GM21381 (cell line): ENCODE measurements around the gene APC2.
"Not testable (repeated sequence)": the region's sequence is repeated elsewhere in the genome, so short reads cannot be mapped to it uniquely, and the experiment has no call there.

Source experiments
- ATAC-seq: cut with Tn5 transposase; IDR thresholded peaks from one replicate; pipeline ENCODE4 v1.9.1; 2021; ENCODE audit warnings: mild to moderate bottlenecking, moderate library complexity; ENCODE audit not compliant: unreplicated experiment

The APC2 gene

DNA sequence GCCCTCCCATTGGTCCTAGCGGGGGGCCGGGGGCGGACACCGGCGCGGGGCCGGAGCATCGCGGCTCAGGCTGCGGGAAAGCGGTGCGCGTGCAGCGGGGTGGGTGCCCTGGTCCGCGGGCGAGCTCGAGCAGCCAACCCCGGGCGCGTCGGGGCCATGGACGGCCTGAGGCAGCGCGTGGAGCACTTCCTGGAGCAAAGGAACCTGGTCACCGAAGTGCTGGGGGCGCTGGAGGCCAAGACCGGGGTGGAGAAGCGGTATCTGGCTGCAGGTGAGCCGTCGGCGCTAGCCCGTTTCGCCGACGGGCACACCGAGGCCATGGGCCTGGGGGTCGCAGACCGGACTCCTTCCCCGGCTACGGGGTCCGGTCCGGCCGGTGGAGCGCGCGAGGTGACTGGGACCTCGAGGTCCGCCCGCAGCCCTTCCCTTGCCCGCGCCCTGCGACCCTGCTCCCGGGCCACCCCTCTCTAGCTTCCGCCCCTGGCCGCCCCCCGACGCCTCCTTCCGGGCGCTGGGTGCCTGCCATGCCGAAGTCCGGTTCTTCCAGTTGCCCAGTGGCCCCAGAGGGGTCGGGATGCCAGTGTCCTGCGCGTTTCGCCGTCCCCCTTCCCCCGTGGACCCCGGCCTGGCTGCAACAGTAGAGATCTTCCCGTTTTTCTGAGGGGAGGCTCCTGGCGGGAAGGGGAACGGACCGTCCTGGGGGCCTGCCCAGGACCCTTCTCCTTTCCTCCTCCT, 41.4 kb downstream of the APC2 start, which contains the start of gene REEP6:
REEP6 (plus strand) TSS at position 68 of the 735 bp plus-strand sequence; CDS start at position 157, 89 bp downstream.
- no peak for ATAC-seq

DNA sequence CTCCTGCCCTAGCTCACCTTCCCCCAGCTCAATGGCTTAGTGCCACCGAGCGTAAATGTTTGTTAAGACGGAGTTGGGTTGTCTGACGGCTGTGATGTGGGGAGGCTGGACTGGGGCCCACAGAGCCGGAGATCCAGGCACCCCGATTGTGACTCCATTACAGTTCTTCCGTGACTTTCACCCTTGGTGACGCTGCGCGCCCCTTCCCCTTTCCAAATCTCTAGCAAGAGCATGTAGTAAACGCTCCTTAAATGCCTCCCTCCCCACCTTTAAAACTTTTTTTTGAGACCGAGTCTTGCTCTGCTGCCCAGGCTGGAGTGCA, 41.9 kb downstream of the APC2 start:
- no peak for ATAC-seq

DNA sequence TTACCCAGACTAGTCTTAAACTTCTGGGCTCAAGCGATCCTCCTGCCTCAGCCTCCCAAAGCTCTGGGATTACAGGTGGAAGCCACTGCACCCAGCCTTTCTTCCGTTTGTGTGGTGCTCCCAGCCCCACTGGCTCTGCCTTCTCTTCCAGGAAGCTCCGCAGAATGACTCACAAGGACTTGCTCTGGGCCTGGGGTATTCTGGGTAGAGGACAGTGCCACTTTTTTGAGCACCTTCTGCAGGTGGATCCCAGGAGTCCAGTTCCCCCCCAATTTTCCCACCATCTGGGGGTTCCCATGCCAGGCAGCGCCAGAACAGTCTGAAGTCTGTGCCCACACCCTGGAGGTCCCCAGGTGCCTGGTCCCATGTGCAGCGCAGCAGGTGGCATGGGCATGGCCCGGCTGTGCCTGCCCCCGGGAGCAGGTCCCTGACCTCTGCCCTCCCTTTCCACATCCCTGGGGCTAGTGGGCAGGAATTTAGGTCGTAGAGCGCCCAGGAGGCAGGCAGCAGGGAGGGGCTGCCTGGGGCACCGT, 42.6 kb downstream of the APC2 start:
- ATAC-seq: no peak

DNA sequence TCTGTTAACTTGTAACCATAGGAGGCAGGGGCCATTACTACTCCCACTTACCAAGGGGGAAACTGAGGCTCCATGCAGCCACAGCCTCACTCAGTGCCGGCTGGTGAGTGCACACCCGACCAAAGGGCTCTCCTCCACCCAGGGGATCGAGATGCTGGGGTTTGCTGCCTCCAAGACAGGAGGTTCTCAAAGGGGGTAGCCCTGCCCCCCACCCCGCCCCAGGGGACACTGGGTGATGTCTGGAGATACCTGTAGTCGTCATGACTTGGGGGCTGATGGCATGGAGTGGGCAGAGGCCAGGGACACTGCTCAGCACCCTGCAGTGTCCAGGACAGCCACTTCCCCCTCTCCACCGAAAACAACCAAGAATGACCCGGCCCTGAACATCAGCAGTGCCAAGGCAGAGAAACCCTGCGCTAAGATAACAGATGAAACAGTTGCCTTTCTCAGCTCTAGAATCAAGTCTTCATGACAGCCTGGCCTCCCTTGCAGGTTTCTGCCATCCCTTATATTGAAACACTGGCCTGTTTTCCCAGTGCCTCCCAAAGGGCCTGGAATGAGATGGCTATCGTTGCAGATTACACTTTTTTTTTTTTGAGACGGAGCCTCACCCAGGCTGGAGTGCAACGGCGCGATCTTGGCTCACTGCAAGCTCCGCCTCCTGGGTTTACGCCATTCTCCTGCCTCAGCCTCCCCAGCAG, 44.3 kb downstream of the APC2 start:
- no peak for ATAC-seq

DNA sequence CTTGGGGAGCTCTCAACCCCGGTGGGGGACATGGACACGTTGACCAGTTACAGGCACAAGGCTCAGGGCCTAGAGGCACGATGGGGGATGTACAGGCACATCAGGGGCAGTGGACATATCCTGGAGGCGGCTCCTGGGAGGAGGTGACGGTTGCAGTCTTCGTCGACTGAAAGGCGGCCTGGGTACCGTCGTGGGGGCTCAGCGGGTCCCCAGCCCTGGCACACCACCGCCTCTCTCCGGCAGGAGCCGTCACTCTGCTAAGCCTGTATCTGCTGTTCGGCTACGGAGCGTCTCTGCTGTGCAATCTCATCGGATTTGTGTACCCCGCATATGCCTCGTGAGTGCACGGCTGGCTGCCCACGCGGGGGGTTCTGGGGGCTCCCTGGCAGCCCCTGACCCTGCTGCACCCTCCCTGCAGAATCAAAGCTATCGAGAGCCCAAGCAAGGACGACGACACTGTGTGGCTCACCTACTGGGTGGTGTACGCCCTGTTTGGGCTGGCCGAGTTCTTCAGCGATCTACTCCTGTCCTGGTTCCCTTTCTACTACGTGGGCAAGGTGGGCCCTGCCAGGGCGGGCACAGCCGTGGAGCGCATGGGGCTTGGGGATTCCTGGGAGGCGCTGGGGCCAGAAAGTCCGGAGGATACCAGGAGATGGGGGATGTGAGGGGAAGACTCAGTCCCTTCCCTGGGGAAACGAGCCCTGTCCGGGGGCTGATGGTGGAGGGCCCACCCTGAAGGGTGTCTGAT, 45.3 kb downstream of the APC2 start:
- ATAC-seq: no peak

DNA sequence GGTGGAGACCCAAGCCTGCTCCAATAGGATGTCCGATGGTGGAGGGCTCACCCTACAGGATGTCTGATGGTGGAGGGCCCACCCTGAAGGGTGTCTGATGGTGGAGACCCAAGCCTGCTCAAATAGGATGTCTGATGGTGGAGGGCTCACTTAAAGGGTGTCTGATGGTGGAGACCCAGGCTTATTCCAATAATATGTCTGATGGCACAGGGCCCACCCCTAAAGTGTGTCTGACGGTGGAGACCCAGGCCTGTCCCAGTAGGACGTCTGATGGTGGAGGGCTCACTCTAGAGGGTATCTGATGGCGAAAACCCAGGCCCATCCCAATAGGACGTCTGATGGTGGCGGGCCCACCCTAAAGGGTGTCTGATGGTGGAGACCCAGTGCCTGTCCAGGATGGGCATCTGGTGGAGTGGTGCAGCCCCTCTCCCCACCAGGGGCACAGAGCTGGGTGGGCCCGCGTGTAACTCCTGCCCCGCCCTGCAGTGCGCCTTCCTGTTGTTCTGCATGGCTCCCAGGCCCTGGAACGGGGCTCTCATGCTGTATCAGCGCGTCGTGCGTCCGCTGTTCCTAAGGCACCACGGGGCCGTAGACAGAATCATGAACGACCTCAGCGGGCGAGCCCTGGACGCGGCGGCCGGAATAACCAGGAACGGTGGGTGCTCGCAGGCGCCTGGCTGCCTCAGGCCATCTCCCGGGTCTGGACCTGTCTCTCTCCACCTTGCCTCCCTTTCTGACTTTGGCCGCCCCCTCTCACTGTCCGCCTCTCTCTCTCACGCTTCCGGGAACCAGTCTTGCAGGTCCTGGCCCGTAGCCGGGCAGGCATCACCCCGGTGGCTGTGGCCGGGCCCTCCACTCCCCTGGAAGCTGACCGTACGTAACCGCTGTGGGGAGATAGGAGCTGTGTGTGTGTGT, 46.1 kb downstream of the APC2 start:
- ATAC-seq: no peak

DNA sequence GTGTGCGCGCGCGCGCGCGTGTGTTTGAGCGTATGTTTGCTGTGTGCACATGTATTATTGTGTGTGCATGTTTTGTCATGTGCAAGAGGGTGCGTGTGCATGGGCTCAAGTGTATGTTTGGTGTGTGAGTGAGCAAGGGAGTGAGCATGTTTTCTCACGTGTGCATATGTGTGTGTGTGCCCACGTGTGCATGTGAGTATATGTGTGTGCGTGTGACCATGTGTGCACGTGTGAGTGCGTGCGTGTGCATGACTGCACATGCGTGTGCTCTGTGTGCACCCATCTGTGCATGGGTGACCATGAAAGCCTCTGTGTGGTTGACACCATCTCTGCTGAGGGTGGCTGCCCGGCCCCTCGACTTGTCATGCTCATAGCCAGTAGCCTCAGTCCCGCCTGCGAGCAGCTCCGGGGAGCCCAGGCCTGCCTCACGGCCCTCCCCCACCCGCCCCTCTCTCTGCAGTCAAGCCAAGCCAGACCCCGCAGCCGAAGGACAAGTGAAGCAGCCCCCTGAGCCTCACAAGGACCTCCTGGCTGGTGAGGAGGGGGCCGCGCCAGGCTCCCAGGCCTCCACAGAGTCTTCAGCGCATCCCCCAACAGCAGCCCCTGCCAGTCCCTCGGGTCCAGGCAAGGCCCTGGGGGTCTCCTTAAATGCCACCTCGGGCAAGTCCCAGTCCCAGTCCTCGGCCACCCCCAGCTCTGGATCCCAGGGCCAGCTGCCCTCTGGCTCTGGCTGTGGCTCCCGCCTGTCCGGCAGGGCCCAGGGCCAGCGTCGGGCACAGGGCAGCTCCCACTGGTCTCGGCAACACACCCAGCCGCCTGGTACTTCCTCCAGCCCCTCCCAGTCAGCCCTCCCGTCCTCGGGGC, 47.0 kb downstream of the APC2 start:
- no peak for ATAC-seq

DNA sequence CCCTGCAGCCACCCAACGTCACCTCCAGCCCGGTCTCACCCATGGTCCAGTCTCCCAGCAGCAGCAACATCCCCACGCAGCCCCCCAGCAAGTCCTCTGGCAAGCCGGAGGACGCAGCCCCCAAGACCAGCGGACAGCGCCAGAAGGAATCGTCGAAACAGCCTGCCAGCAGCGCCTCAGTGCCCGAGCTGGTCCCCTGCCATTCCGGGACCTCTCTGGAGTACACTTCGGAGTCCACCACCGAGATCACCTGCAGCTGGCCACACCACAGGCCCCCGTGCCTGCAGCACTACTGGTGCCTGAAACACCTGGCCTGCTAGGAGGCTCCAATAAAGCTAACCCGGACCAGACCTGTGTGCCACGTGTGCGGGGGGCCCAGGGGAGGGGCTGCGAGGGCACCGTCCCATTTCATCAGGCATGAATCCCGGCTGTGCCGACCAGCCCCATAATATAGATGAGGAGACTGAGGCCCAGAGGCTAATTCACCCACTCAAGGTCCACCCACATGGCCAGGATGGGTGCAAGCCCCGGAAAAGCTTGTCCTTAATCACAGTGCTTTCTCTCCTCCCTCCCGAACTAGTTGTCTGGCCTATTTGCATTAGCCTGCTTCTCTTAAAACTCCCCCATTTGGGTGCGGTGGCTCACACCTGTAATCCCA, 47.8 kb downstream of the APC2 start:
- ATAC-seq: no peak

DNA sequence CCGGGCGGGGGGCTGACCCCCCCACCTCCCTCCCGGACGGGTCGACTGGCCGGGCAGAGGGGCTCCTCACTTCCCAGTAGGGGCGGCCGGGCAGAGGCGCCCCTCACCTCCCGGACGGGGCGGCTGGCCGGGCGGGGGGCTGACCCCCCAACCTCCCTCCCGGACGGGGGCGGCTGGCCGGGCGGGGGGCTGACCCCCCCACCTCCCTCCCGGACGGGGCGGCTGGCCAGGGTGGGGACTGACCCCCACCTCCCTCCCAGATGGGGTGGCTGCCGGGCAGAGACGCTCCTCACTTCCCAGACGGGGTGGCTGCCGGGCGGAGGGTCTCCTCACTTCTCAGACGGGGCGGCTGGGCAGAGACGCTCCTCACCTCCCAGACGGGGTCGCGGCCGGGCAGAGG, 49.3 kb downstream of the APC2 start:
- not testable (repeated sequence) for ATAC-seq

DNA sequence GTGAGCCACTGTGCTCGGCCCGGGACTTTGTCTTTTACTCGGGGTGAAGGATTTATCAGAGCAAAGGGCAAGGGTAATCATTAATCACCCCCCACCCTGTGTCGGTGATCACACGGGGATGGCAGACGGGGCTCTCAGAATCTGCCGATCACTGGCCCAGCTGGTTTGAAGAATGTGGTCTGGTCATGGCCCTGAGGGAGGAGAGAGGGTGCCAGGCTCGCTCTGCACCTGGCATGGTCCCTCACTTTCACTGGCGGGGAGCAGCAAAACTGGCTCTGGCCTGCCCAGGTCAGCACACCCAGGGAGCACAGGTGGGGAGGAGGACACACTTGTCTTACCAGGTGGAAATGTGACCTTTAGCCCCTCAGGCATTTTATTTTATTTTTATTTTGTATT, 51.3 kb downstream of the APC2 start:
- no peak for ATAC-seq

DNA sequence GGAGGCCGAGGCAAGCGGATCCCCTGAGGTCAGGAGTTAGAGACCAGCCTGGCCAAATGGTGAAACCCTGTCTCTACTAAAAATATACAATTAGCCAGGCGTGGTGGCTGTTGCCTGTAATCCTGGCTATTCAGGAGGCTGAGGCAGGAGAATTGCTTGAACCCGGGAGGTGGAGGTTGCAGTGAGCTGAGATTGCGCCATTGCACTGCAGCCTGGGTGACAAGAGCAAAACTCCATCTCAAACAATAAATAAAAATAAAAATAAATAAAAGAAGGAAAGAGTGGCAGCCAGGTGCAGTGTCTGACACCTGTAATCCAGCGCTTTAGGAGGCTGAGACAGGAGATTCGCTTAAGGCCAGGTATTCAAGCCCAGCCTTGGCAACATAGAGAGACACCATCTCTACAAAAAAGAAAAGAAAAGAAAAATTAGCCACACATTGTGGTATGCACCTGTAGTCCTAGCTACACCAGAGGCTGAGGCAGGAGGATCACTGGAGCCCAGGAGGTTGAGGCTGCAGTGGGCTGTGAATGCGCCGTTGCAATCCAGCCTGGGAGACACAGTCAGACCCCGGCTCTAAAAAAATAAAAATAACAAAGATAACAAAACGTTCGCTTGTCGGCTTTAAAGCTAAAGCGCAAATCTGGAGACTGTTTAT, 52.6 kb downstream of the APC2 start:
- no peak for ATAC-seq

DNA sequence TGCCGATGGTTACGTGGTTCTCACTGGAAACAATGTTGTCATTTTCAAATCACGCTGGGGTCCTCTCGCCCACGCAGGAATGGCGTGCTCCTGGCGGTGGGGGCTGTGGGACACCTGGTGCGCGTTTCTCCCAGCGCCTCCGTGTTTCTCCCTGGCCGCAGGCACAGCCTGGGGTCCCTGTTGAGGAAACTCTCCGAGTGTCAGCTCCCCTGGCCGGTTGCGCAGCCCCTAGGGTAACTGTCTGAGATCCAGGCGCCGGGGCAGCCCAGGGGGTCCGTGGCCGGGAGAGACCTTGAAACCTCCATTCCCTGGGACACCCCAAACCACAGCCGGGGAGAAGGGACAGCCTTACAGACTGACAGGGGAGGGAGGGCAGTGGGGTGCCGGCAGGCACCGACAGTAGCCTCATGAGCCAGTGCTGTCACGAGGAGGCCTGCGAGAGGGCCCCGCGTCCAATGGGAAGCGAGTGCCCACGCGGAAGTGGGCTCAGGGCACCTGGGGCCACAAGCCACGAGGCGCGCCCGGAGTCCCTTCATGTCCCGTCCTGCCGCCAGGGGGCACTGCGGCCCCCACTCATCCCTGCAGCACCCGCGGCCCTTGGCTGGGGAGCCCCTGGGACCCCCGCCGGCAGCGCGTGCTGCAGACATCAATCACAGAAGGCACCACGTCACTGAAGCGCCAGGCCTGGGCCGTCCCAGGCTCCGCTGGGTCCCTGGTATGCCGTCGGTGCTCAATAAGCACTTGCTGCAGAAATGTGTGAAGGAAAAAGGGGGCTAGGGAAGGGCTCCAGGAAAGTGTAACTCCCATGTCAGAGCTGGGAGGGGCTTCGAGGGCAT, 53.4 kb downstream of the APC2 start:
- no peak for ATAC-seq

DNA sequence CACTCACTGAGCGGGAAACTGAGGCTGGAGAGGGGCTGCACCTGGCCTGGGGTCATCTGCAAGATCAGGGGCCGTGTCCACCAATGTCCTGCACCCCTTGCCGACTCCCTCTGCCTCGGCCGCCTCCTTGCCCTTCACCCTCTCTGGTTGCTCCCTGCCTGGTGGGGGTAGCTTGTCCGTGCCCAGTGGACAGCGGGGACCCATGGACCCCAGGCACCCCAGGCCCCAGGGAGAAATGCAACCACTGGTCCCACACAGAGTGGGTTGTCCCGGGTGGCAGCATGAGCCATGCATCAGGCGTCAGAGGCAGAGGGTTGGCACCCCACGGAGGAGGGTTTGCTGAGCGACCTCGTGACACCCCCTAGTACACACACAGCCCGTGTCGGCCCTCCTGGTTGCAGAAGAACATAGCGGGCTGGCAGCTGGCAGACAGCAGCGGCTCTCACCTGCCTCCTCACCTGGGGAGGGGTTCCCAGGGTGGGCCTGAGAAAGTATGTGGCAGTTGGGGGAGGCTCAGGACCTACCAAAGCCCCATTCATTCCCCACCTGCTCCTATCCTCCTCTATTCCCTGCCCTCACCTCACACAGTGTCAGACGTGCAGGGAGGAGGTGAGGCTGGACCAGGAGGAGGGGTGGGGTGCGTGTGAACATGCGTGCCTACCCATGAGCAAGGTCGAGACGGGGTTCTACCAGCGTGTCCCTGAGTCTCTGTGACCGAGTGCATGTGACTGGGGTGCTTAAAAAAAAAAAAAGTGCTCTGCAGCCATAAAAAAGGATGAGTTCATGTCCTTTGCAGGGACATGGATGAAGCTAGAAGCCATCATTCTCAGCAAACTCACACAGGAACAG, 54.2 kb downstream of the APC2 start:
- no peak for ATAC-seq

DNA sequence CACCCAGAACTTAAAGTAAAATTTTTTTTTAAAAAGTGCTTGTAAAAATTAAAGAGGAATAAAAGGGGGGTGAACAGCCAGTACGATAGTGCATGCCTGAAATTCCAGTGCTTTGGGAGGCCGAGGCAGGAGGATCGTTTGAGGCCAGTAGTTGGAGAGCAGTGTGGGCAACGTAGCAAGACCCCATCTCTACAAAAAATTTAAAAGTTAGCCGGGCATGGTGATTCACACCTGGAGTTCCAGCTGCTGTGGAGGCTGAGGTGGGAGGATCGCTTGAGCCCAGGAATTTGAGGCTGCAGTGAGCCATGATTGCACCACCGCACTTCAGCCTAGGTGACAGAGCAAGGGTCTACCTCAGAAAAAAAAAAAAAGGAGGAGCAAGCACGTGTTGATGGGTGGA, 55.1 kb downstream of the APC2 start:
- ATAC-seq: no peak

DNA sequence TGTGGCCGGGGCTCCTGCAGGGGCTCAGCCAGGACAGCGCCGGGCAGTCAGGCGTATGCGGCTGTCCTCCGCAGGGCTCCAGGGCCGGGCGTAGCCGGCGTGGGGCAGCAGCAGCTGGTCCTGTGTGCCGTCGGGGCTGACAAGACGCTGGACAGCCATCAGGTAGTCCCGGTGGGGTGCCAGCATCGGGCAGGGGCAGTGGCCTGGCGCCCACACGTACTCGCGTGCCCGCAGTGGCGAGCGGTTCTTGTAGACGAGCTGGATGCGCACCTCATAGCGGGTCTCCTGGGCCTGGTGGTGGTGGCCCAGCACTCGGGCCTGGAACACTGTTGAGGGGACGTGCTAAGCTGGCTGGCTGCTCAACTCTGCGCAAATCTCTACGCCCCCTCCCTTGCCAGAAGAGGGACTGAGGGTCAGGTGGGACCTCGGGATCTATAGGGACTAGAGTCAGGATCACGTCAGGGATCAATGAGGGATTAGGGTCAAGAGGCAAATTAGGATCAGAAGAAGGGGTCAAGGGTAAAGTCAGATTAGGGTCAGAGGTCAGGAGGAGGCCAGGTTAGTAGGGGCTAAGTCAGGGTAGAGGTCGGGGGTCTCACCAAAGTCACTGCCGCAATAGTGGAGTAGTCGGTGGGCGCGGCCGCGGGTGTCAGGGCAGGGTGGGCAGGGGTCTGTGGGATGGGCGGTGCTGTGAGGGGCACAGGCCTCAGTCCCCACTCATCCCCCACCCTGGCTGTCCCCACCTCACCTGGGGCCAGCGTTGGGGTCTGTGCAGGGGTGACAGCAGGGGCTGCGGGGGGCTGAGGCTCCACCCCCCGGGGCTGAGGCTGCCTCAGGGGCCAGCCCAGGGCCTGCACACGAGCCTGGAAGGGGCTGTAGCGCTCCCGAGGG, 56.3 kb downstream of the APC2 start:
- no peak for ATAC-seq

DNA sequence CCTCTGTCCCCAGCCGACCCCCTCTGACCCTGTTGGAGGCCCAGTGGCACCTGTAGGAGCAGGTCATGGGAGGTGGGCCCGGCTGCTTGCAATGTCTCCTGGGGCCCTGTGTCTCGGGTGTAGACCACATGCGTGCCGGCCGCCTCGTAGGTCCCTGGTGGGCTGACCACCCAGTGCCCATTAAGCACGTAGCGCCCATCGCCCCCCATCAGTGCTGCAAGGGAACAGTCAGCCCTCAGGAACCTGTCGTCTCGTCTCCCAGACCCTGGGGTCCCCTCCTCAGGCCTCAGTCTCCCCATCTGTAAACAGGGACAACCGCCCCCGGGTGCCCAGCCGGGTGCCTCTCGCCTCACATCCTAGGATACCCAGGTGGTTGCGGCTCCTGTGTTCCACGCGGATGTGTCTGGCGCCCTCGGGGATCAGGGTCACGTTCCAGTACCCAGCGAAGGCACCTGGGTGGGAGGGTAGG, 57.3 kb downstream of the APC2 start:
- ATAC-seq: no peak
